Cardiac muscle cell (in vitro differentiated cells and primary cell): Measurements from ENCODE around the gene DLG2. TPM values are rescaled to one million over a fixed set of nuclear protein-coding genes. Genes with fewer than 3 reads are reported as not detected.

ENCODE experiments used
- DNase-seq, 2 donors: peaks; one replicate each; pipeline versions ENCODE4 v3.0.0 to v3.0.0-alpha.2; 2010 to 2017; ENCODE audit warnings: low read depth in 1 of 2, low spot score in 1 of 2
- H3K27ac ChIP-seq: fragments of 200-600 bp; sonication (generic); 2 replicates; pipeline ENCODE4 v1.5.1; 2016
- H3K27me3 ChIP-seq: fragments of 200-600 bp; sonication (generic); 2 replicates; pipeline ENCODE4 v1.6.0; 2016; ENCODE audit warnings: control low read depth
- H3K36me3 ChIP-seq: fragments of 200-600 bp; sonication (generic); 2 replicates; pipeline ENCODE4 v1.5.1; 2016; ENCODE audit warnings: control low read depth
- H3K4me1 ChIP-seq: fragments of 200-600 bp; sonication (generic); 2 replicates; pipeline ENCODE4 v1.8.1; 2017; ENCODE audit warnings: low read depth, mild to moderate bottlenecking, mixed run types
- H3K4me3 ChIP-seq: fragments of 200-600 bp; sonication (generic); 2 replicates; pipeline ENCODE4 v1.5.1; 2016; ENCODE audit warnings: mild to moderate bottlenecking
- H3K9me3 ChIP-seq: fragments of 200-600 bp; sonication (generic); 2 replicates; pipeline ENCODE4 v1.5.1; 2017; ENCODE audit warnings: low read depth, mild to moderate bottlenecking, control low read depth
- CTCF ChIP-seq: IDR thresholded peaks from 2 replicates; pipeline ENCODE4 v1.5.1; 2012; ENCODE audit warnings: low read depth, mild to moderate bottlenecking, low read length
- polyA plus RNA-seq: library from polyadenylated mRNA; unstranded; fragments of >200 nt; fragmentation: Nextera tagmentation; extraction: Ambion mirVana; gene quantifications from 2 replicates; pipeline ENCODE4 v1.2.1, GENCODE V29; 2016
- total RNA-seq: library from RNA; depleted of rRNA; stranded (reverse); fragments of >200 nt; gene quantifications from 2 replicates; pipeline ENCODE4 v1.2.3, GENCODE V29; 2016

The DLG2 gene
- total and polyA plus RNA-seq, 2 experiments from 2014 or later, result 3.5 to 15.9 TPM

GRCh38 chr11:83456566-83456965 is 2170.6 kb downstream of the DLG2 start:
- Histone ChIP-seq H3K36me3 (no peaks in the 10 kb centered on the region), H3K27ac (no peak overlapping the region), H3K4me1 (no peaks in the 10 kb centered on the region), H3K4me3 (no peak overlapping the region), H3K27me3 (no peaks in the 10 kb centered on the region), H3K9me3 (no peaks in the 10 kb centered on the region)
- no peak for TF ChIP-seq CTCF
- DNase-seq, result no peak

- H3K27ac ChIP-seq, result no peak overlapping the region
- DNase-seq, result peak in 1 of 2 donors; percentile 42
- no peak for TF ChIP-seq CTCF
Measured at GRCh38 chr11:83456075-83456474, 2171.1 kb downstream of the DLG2 start.

GRCh38 chr11:83455356-83455755 is 2171.8 kb downstream of the DLG2 start:
- no peak for TF ChIP-seq CTCF

More at GRCh38 chr11:83456075-83456474, 2171.1 kb downstream of the DLG2 start:
- no peak overlapping the region for H3K4me3 ChIP-seq
- H3K9me3 ChIP-seq, result no peaks in the 10 kb centered on the region
- H3K27me3 ChIP-seq, result no peaks in the 10 kb centered on the region
- no peaks in the 10 kb centered on the region for H3K36me3 ChIP-seq
- H3K4me1 ChIP-seq, result no peaks in the 10 kb centered on the region

GRCh38 chr11:83454674-83455073 is 2172.5 kb downstream of the DLG2 start:
- no peaks in the 10 kb centered on the region for H3K9me3 ChIP-seq
- DNase-seq, result no peak
- TF ChIP-seq CTCF, result no peak
- H3K27me3 ChIP-seq, result no peaks in the 10 kb centered on the region
- no peaks in the 10 kb centered on the region for H3K36me3 ChIP-seq
- H3K27ac ChIP-seq, result no peak overlapping the region
- H3K4me3 ChIP-seq, result no peak overlapping the region
- no peaks in the 10 kb centered on the region for H3K4me1 ChIP-seq

More at GRCh38 chr11:83455356-83455755, 2171.8 kb downstream of the DLG2 start:
- Histone ChIP-seq H3K27ac (no peak overlapping the region), H3K4me1 (no peaks in the 10 kb centered on the region), H3K9me3 (no peaks in the 10 kb centered on the region), H3K36me3 (no peaks in the 10 kb centered on the region), H3K27me3 (no peaks in the 10 kb centered on the region), H3K4me3 (no peak overlapping the region)
- DNase-seq, result no peak

- Histone ChIP-seq H3K36me3 (no peaks in the 10 kb centered on the region), H3K27ac (no peak overlapping the region), H3K27me3 (no peaks in the 10 kb centered on the region), H3K4me1 (peaks cover 5% of the 10 kb centered on the region), H3K9me3 (no peaks in the 10 kb centered on the region), H3K4me3 (no peak overlapping the region)
- no peak for DNase-seq
- no peak for TF ChIP-seq CTCF
Measured at GRCh38 chr11:83449338-83449913, 2177.7 kb downstream of the DLG2 start.
